ENCODE results near the gene NEK10. TPM values are rescaled to one million over a fixed set of nuclear protein-coding genes. Genes with fewer than 3 reads are reported as not detected.

Gene NEK10
- total and polyA plus RNA-seq, 2 of the 13 experiments (the other 11 are each of a cell fraction or from before 2014, with no cell fraction given) = 2.8 to 14.2 TPM

- TF ChIP-seq PRDM10 (CRISPR knock-in tag; IDR thresholded peaks at IDR 0.05; ENCODE audit: low read depth) (no peak), ZNF569 (CRISPR knock-in tag; IDR thresholded peaks at IDR 0.05; ENCODE audit: borderline replicate concordance) (no peak), ZFP37 (CRISPR knock-in tag; IDR thresholded peaks at IDR 0.05; ENCODE audit: borderline replicate concordance) (no peak), NKX3-1 (CRISPR knock-in tag; IDR thresholded peaks at IDR 0.05) (no peak), ZNF572 (CRISPR knock-in tag; IDR thresholded peaks at IDR 0.05) (no peak), SIX1 (CRISPR knock-in tag; IDR thresholded peaks at IDR 0.05; ENCODE audit: borderline replicate concordance) (no peak), ZNF333 (CRISPR knock-in tag; IDR thresholded peaks at IDR 0.05; ENCODE audit: borderline replicate concordance) (no peak), ZNF564 (CRISPR knock-in tag; IDR thresholded peaks at IDR 0.05) (no peak), THAP7 (CRISPR knock-in tag; IDR thresholded peaks at IDR 0.05) (no peak), TEAD3 (CRISPR knock-in tag; optimal IDR thresholded peaks at IDR 0.05; ENCODE audit: borderline replicate concordance) (peak; percentile 56), KAT2B (IDR thresholded peaks at IDR 0.05; ENCODE audit: borderline replicate concordance, low read depth, low read length) (no peak), ZNF264 (CRISPR knock-in tag; IDR thresholded peaks at IDR 0.05) (no peak), EED (CRISPR knock-in tag; IDR thresholded peaks at IDR 0.05) (no peak), NPAS2 (CRISPR knock-in tag; IDR thresholded peaks at IDR 0.05; ENCODE audit: borderline replicate concordance) (no peak), FOXK1 (CRISPR knock-in tag; IDR thresholded peaks at IDR 0.05; ENCODE audit: borderline replicate concordance, low read depth) (peak; percentile 87; the same call in 1 of the 2 replicates), ZNF816 (CRISPR knock-in tag; IDR thresholded peaks at IDR 0.05; ENCODE audit: borderline replicate concordance) (no peak), PAXIP1 (CRISPR knock-in tag; conservative IDR thresholded peaks at IDR 0.05) (no peak; the same call in none of the 2 replicates), ZNF576 (CRISPR knock-in tag; IDR thresholded peaks at IDR 0.05) (no peak), ETS1 (CRISPR knock-in tag; IDR thresholded peaks at IDR 0.05) (no peak), SNAPC5 (CRISPR knock-in tag; IDR thresholded peaks at IDR 0.05; ENCODE audit: borderline replicate concordance) (no peak)
Measured at GRCh38 chr3:27368831-27369607, at the start of gene NEK10 (continued).

Data from HepG2 (cell line).